Measurements from ENCODE around the gene CMC4.

GRCh38 chrX:155070663-155070974, 317 bp downstream of the CMC4 start:
- TF ChIP-seq CTCF (conservative IDR thresholded peaks at IDR 0.05; ENCODE audit: low read depth, low read length) (no peak), EZH2 (IDR thresholded peaks at IDR 0.05; ENCODE audit: low read length, unreplicated experiment) (no peak)
